KOPT-K1 (cell line): ENCODE data around the gene STPG2.

Experiments
- H3K27ac ChIP-seq: fragments of 200-600 bp; sonication (generic); 2 replicates; pipeline ENCODE4 v1.5.1; 2016; ENCODE audit warnings: antibody characterized with exemption, mild to moderate bottlenecking, low read depth, low read length; ENCODE audit not compliant: poor library complexity, severe bottlenecking
- H3K36me3 ChIP-seq: fragments of 200-600 bp; sonication (generic); 2 replicates; pipeline ENCODE4 v1.5.1; 2017; ENCODE audit warnings: antibody characterized with exemption, mild to moderate bottlenecking, low read length, moderate library complexity; ENCODE audit not compliant: insufficient read depth
- H3K9me3 ChIP-seq: fragments of 200-600 bp; sonication (generic); 2 replicates; pipeline ENCODE4 v1.5.1; 2017; ENCODE audit warnings: antibody characterized with exemption, low read length, mild to moderate bottlenecking; ENCODE audit not compliant: insufficient read depth, poor library complexity, severe bottlenecking

Gene STPG2

DNA sequence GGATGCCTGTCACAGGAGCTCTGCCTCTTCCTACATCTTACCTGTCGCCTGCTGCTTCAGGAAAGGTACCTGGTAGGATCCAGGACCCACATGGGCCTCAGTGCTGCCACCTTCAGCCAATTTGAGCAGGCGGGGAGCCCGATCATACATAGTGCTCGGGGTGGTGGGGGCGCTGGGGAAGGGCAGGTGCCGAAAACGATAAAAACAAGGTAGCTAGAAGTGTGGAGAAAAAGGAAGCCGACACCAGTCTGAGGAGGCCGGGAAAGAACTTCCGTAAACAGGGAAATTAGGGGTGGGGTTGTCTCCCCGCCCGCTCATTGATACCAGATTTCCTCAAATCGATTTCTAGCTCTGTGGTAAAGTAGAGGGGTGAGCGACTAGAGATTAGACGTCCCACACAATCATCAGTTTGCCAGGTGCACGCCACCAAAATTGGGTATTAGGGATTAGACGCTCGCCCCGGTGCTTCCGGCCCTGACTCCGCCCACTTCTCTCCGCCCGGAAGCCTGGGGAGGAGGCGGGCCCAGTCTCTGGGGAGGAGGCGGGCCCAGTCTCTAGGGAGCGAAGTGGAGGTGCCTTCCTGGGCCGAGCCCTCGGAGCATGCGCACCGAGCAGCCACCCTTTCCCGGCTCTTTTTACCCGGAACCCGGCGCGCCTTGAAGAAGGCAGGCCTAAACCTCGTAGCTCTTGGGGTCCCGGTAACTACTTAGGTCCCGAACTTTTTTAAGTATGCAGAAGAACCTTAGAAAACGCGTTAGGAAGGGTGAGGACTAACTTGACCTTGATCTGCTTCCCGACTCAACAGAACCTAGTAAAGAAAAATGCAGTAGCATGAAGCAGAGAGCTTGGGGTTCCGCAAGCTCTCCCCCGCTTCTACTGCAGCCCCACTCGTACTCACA lies at the start of gene STPG2:
STPG2 (minus strand) TSS at position 476 of the 899 bp plus-strand sequence.
- no peaks in the 10 kb centered on the region for H3K9me3 ChIP-seq
- H3K27ac ChIP-seq: peak within 1 kb of the TSS; percentile 85
- no peaks in the 10 kb centered on the region for H3K36me3 ChIP-seq

GRCh38 chr4:98185279-98185678 lies 42.0 kb upstream of the STPG2 start:
- Histone ChIP-seq H3K27ac (no peak overlapping the region), H3K36me3 (no peaks in the 10 kb centered on the region), H3K9me3 (peaks cover 11% of the 10 kb centered on the region)

DNA sequence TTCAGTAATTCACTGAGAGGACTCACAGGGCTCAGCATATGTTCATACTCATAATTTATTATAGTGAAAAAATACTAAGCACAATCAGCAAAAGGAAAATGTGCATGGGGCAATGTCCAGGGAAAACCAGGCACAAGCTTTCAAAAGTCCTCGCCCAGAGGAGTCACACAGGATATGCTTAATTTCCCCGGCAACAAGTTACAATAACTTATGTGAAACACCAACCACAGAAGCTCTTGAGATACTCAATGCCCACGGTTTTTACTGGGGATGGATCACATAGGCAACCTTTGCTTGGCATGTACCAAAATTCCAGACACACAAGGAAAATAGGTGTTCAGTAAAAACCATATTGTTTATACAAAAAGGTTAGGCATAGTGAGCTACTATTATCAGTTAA lies 38.5 kb upstream of the STPG2 start:
- no peak overlapping the region for H3K27ac ChIP-seq
- H3K9me3 ChIP-seq: no peaks in the 10 kb centered on the region
- H3K36me3 ChIP-seq: no peaks in the 10 kb centered on the region

- no peaks in the 10 kb centered on the region for H3K9me3 ChIP-seq
- H3K27ac ChIP-seq: no peak overlapping the region
- no peaks in the 10 kb centered on the region for H3K36me3 ChIP-seq
These were observed 36.7 kb upstream of the STPG2 start for GRCh38 chr4:98179951-98180350.

- H3K27ac ChIP-seq: no peak overlapping the region
- H3K9me3 ChIP-seq: no peaks in the 10 kb centered on the region
- no peaks in the 10 kb centered on the region for H3K36me3 ChIP-seq
These were observed 33.3 kb upstream of the STPG2 start for GRCh38 chr4:98176531-98176930.

DNA sequence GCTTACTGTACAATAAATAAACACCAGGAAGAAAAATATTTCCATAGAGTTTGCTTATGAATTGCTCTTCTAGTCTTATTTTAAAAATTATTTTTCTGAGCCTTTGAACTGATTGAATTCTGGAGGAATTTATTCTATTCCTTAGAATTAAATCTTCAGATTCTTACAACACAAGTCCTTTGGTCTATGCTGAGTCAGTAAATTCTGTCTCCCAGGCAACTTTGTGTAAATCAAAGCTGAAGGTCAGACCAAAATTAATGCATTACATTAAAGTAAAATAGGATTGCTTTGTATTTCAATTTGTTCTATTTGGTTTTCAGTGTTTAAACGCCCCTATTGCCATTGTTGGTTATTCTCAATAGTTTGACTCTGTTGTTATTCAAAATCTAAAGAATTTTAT lies 26.8 kb upstream of the STPG2 start:
- Histone ChIP-seq H3K27ac (no peak overlapping the region), H3K9me3 (no peaks in the 10 kb centered on the region), H3K36me3 (no peaks in the 10 kb centered on the region)

- H3K9me3 ChIP-seq: no peaks in the 10 kb centered on the region
- H3K27ac ChIP-seq: no peak overlapping the region
- H3K36me3 ChIP-seq: no peaks in the 10 kb centered on the region
These were observed 23.4 kb upstream of the STPG2 start for GRCh38 chr4:98166731-98167041.

- H3K27ac ChIP-seq: no peak overlapping the region
- no peaks in the 10 kb centered on the region for H3K36me3 ChIP-seq
- no peaks in the 10 kb centered on the region for H3K9me3 ChIP-seq
These were observed 22.9 kb upstream of the STPG2 start for GRCh38 chr4:98166025-98166730.

DNA sequence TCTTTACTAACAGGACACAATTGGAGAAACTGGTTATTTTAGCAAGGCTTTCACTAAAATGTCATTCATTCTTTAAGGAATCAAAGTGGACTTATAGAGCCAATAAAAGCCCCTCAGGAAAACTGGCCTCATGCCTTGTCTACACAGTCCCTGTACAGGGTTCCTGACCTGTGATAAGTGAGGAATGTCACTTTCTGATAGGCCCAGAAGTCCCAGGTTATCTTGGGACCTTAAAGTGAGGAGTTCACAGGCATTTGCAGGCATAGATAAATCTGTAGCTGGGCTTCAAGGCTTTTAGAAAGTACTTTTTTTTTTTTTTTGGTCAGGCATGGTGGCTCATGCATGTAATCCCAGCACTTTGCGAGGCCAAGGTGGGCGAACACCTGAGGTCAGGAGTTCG lies 19.4 kb upstream of the STPG2 start:
- no peaks in the 10 kb centered on the region for H3K36me3 ChIP-seq
- no peak overlapping the region for H3K27ac ChIP-seq
- peaks cover 9% of the 10 kb centered on the region for H3K9me3 ChIP-seq

- Histone ChIP-seq H3K27ac (no peak overlapping the region), H3K9me3 (no peaks in the 10 kb centered on the region), H3K36me3 (no peaks in the 10 kb centered on the region)
These were observed 8.1 kb upstream of the STPG2 start for GRCh38 chr4:98151145-98151924.

DNA sequence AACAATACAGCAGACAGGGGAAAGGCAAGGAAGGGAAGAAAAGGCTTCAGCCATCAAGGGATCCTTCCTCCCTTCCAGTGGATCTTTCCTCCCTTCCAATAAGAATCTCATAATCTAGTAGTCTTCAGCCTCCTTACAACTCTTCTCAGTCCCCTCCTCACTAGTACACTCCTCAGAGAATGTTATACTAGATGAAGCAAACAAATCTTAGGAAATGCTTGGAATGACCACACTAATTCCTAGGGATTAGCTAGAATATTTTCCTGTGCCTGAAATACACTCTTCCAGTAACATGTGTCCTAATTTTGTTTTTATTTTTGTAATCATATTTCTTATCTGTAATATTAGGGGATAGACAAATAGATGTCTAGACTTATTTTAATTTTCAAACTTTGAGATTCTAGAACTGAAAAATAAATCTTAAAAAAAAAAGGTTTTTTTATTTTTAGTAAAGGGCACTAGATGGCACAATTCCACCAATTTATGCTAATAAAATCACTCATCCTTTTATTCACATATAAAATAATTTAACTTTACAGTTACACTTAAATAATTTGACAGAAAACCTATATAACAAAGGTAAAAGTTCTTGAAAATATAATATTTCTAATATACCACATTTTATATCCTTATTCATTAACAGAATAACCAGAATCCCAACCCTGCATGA lies 7.0 kb upstream of the STPG2 start:
- Histone ChIP-seq H3K9me3 (no peaks in the 10 kb centered on the region), H3K36me3 (no peaks in the 10 kb centered on the region), H3K27ac (no peak overlapping the region)

DNA sequence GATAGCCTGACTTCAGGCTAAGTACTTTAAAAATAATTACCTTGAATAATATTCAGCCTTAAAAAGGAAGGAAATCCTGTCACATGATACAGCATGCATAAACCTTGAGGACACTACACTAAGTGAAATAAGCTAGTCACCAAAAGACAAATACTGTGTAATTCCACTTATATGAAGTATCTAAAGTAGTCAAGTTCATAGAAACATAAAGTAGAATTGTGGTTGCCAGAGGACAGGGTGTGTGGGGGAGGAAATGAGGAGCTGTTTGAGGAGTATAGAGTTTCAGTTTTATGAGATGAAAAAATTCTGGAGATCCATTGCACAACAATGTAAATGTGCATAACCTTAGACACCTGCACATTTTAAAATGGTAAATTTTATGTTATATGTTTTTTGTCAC lies 5.6 kb upstream of the STPG2 start:
- Histone ChIP-seq H3K9me3 (no peaks in the 10 kb centered on the region), H3K36me3 (no peaks in the 10 kb centered on the region), H3K27ac (peak overlapping the region; percentile 34)

GRCh38 chr4:98126141-98126540 lies 17.1 kb downstream of the STPG2 start:
- no peak overlapping the region for H3K27ac ChIP-seq
- no peaks in the 10 kb centered on the region for H3K9me3 ChIP-seq
- no peaks in the 10 kb centered on the region for H3K36me3 ChIP-seq

DNA sequence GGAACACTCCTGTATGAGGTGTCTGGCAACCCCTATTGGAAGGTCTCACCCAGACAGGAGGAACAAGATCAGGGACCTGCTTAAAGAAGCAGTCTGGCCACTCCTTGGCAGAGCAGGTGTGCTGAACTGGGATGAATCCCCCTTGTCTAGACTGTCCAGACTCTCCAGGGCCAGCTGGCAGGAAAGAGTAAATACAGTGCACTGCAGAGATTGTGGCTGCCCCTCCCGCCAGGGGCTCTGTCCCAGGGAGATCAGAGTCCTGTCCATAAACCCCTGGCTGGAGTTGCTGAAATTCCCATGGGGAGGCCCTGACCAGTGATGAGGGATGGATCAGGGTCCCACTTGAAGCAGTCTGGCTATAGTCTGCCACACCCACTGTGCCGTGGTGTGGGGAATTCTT lies 17.7 kb downstream of the STPG2 start:
- no peaks in the 10 kb centered on the region for H3K9me3 ChIP-seq
- H3K27ac ChIP-seq: no peak overlapping the region
- no peaks in the 10 kb centered on the region for H3K36me3 ChIP-seq

GRCh38 chr4:98117363-98117762 lies 25.9 kb downstream of the STPG2 start:
- H3K9me3 ChIP-seq: peaks cover 18% of the 10 kb centered on the region
- H3K27ac ChIP-seq: no peak overlapping the region
- no peaks in the 10 kb centered on the region for H3K36me3 ChIP-seq
